DOHH2 (cell line): ENCODE results near the gene RRAGC.

ENCODE experiments used
- H3F3A ChIP-seq: fragments of 200-600 bp; sonication (generic), shearing (Covaris generic); 2 replicates; pipeline ENCODE4 v1.6.0; 2016; ENCODE audit warnings: antibody characterized with exemption, mild to moderate bottlenecking; ENCODE audit not compliant: control insufficient read depth, insufficient read depth
- H3K27ac ChIP-seq: fragments of 200-600 bp; sonication (generic); 2 replicates; pipeline ENCODE4 v1.5.1; 2014; ENCODE audit warnings: low read depth, mild to moderate bottlenecking, low read length, moderate library complexity
- H3K27me3 ChIP-seq: fragments of 200-600 bp; sonication (generic); 2 replicates; pipeline ENCODE4 v1.6.1; 2014; ENCODE audit warnings: mild to moderate bottlenecking, low read length, mixed read lengths; ENCODE audit not compliant: control insufficient read depth
- H3K36me3 ChIP-seq: fragments of 200-600 bp; sonication (generic); 2 replicates; pipeline ENCODE4 v1.6.1; 2014; ENCODE audit warnings: mild to moderate bottlenecking, low read length, moderate library complexity, mixed read lengths; ENCODE audit not compliant: control insufficient read depth
- H3K4me1 ChIP-seq: fragments of 200-600 bp; sonication (generic); 2 replicates; pipeline ENCODE4 v1.6.1; 2014; ENCODE audit warnings: mild to moderate bottlenecking, low read length, mixed read lengths; ENCODE audit not compliant: control insufficient read depth
- H3K4me2 ChIP-seq: fragments of 200-600 bp; sonication (generic); 2 replicates; pipeline ENCODE4 v1.6.0; 2014; ENCODE audit warnings: mild to moderate bottlenecking, low read length, moderate library complexity
- H3K4me3 ChIP-seq: fragments of 200-600 bp; sonication (generic); 2 replicates; pipeline ENCODE4 v1.5.1; 2014; ENCODE audit warnings: mild to moderate bottlenecking, low read length, mixed read lengths
- H3K79me2 ChIP-seq: fragments of 200-600 bp; sonication (generic); 2 replicates; pipeline ENCODE4 v1.6.1; 2014; ENCODE audit warnings: mild to moderate bottlenecking, low read length, mixed read lengths; ENCODE audit not compliant: control insufficient read depth
- H3K9me2 ChIP-seq: fragments of 200-600 bp; sonication (generic); replicated peaks from 2 replicates; pipeline ENCODE4 v1.6.1; 2014; ENCODE audit warnings: mild to moderate bottlenecking, low read length, mixed read lengths; ENCODE audit not compliant: control insufficient read depth
- H3K9me3 ChIP-seq: fragments of 200-600 bp; sonication (generic); 2 replicates; pipeline ENCODE4 v1.6.1; 2014; ENCODE audit warnings: antibody characterized with exemption, low read length, mixed read lengths; ENCODE audit not compliant: control insufficient read depth, insufficient read depth
- H4K20me1 ChIP-seq: fragments of 200-600 bp; sonication (generic); 2 replicates; pipeline ENCODE4 v1.6.0; 2014; ENCODE audit warnings: low read depth, mild to moderate bottlenecking, antibody characterized with exemption, low read length, moderate library complexity; ENCODE audit not compliant: control insufficient read depth, insufficient read depth
- EZH2phosphoT487 ChIP-seq: fragments of 200-600 bp; sonication (generic); IDR thresholded peaks from 2 replicates; pipeline ENCODE4 v1.6.1; 2017; ENCODE audit warnings: borderline replicate concordance, mild to moderate bottlenecking, antibody characterized with exemption, low read length, moderate library complexity, mixed read lengths
- TF ChIP-seq, protein P1 (sequence below): fragments of 200-600 bp; sonication (generic); IDR thresholded peaks from one replicate; pipeline ENCODE4 v1.5.1; 2014; ENCODE audit warnings: antibody characterized with exemption, mild to moderate bottlenecking, low read depth, low read length; ENCODE audit not compliant: poor library complexity, severe bottlenecking

Gene RRAGC

DNA sequence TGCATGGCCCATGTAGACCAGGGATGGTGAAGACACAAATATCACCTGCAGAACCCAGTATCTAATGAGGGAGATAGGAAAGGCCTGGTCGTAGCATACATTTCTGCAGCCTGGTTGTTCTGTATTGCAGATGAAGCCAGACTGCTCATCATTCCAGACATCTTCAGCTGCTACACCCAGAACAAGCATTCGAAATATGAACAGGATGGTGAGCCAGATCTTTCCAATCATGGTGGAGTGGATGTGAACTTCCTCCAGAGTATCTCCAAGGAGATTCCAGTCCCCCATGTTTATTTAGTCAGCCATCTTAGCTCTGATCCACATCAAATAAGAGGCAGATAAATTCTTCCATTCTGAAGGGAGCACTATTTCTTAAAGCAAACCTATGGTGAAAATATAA lies 16.2 kb upstream of the RRAGC start:
- H3K9me2 ChIP-seq: no peaks in the 10 kb centered on the region
- H3K27ac ChIP-seq: no peak overlapping the region
- no peak overlapping the region for H3K4me2 ChIP-seq
- H3K4me3 ChIP-seq: no peak overlapping the region
- H3K36me3 ChIP-seq: no peaks in the 10 kb centered on the region
- 0 out of 2 replicates have a peak, but pooled peaks cover 2% of the 10 kb centered on the region for H4K20me1 ChIP-seq
- no peaks in the 10 kb centered on the region for H3F3A ChIP-seq
- H3K9me3 ChIP-seq: no peaks in the 10 kb centered on the region
- TF ChIP-seq, protein P1, sequence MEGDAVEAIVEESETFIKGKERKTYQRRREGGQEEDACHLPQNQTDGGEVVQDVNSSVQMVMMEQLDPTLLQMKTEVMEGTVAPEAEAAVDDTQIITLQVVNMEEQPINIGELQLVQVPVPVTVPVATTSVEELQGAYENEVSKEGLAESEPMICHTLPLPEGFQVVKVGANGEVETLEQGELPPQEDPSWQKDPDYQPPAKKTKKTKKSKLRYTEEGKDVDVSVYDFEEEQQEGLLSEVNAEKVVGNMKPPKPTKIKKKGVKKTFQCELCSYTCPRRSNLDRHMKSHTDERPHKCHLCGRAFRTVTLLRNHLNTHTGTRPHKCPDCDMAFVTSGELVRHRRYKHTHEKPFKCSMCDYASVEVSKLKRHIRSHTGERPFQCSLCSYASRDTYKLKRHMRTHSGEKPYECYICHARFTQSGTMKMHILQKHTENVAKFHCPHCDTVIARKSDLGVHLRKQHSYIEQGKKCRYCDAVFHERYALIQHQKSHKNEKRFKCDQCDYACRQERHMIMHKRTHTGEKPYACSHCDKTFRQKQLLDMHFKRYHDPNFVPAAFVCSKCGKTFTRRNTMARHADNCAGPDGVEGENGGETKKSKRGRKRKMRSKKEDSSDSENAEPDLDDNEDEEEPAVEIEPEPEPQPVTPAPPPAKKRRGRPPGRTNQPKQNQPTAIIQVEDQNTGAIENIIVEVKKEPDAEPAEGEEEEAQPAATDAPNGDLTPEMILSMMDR: no peak
- no peak for TF ChIP-seq EZH2phosphoT487
- peaks cover 18% of the 10 kb centered on the region for H3K4me1 ChIP-seq
- peaks cover 26% of the 10 kb centered on the region for H3K79me2 ChIP-seq
- no peaks in the 10 kb centered on the region for H3K27me3 ChIP-seq

DNA sequence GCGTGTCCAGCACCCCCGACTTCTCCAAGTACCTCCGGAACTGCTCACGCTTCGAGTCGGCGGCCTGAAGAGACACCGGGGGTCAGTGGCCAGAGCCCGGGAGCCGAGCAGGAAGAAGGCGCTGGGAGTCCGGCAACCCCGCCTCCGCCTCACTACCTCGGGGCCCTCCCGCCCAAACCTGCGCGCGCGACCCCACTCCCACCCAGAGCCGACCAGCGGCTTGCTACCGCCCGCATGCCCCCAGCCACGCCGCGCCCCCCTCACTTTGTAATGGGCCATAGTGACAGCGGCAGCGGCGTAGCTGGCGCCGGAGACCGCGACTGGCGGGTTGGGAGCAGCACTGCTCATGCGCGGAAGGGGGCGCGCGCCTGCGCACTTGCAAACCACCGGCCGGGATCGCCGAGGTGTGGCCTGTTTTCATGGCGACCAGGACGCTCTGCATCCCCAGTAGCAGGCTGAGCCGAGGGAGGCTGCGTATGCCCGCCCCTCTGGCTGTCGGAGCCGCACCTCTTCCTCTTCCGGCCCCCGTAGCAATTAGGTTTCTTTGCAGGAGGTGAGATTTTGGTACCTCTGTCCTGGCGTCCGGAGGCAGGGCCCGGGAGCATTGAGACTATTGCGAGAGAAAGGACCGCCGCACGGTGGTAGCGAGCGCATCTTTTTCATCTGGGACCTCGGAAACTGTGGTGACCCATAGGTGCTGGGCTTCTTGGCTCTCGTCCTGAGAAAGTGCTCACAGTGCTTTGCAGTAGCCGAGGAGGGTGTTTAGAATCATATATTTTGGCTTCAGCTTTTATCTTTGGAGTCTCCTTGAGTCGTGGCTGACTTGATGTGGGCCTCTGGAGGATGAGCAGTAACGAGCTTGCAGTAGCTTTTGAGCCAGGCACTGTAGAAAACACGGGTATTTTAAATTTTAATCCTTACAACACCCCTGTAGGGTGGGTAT lies 13.7 kb upstream of the RRAGC start, which contains the start of gene MYCBP:
TSS of gene MYCBP (minus strand) at position 322 of the 943 bp plus-strand sequence. CDS start at position 279, 43 bp downstream.
- H3F3A ChIP-seq: no peaks in the 10 kb centered on the region
- TF ChIP-seq, protein P1: no peak
- TF ChIP-seq EZH2phosphoT487: no peak

GRCh38 chr1:38872401-38873026 lies 12.9 kb upstream of the RRAGC start:
- no peaks in the 10 kb centered on the region for H3K36me3 ChIP-seq
- peak overlapping the region; percentile 73 for H3K4me2 ChIP-seq
- TF ChIP-seq, protein P1: no peak
- no peak for TF ChIP-seq EZH2phosphoT487
- peaks cover 36% of the 10 kb centered on the region for H3K79me2 ChIP-seq
- no peak overlapping the region for H3K27ac ChIP-seq
- peak overlapping the region; percentile 94 for H3K4me3 ChIP-seq
- H3K27me3 ChIP-seq: no peaks in the 10 kb centered on the region
- peaks cover 30% of the 10 kb centered on the region for H3K4me1 ChIP-seq
- 0 out of 2 replicates have a peak, but pooled peaks cover 2% of the 10 kb centered on the region for H4K20me1 ChIP-seq
- H3K9me2 ChIP-seq: no peaks in the 10 kb centered on the region
- 0 out of 2 replicates have a peak, but pooled peaks cover 2% of the 10 kb centered on the region for H3F3A ChIP-seq
- no peaks in the 10 kb centered on the region for H3K9me3 ChIP-seq

More for the DNA sequence above, 13.7 kb upstream of the RRAGC start, which contains the start of gene MYCBP:
- Histone ChIP-seq H3K4me2 (peak within 1 kb of the TSS; percentile 78), H3K36me3 (no peaks in the 10 kb centered on the region), H3K4me3 (peak within 1 kb of the TSS; percentile 94), H3K79me2 (peaks cover 30% of the 10 kb centered on the region), H3K27ac (no peak within 1 kb of the TSS), H3K9me2 (no peaks in the 10 kb centered on the region), H3K27me3 (no peaks in the 10 kb centered on the region), H4K20me1 (0 out of 2 replicates have a peak, but pooled peaks cover 2% of the 10 kb centered on the region), H3K9me3 (no peaks in the 10 kb centered on the region), H3K4me1 (peaks cover 22% of the 10 kb centered on the region)
